IMR-90 (cell line): ENCODE results near the gene THADA. TPM values are rescaled to one million over a fixed set of nuclear protein-coding genes. Genes with fewer than 3 reads are reported as not detected.

Source experiments
- ATAC-seq: fragments of 200-7000 bp; cut with Tn5 transposase; 2 replicates; pipeline ENCODE4 v1.9.1; 2020; ENCODE audit warnings: low read depth, mild to moderate bottlenecking, moderate library complexity
- BruUV-seq: library from RNA; stranded (reverse); fragments of 400-500 nt; replicated peaks from 2 replicates; lab custom pipeline; 2021; lab: Mats Ljungman, UMichigan
- CTCF ChIA-PET: fragments of 300-600 bp; formaldehyde crosslinking; extraction: SDS; loops from one replicate; lab custom pipeline; 2021; ENCODE audit warnings: antibody characterized with exemption; lab: Yijun Ruan, JAX
- POLR2A ChIA-PET: fragments of 300-600 bp; sonication (Branson Sonifier 250); formaldehyde crosslinking; loops from one replicate; lab custom pipeline; 2022; ENCODE audit warnings: antibody characterized with exemption; ENCODE audit not compliant: unreplicated experiment; lab: Charles Lee
- DNase-seq: peaks from one replicate; pipeline ENCODE4 v3.0.0; 2013
- H2AFZ ChIP-seq: replicated peaks from 2 replicates; pipeline ENCODE3; 2013; ENCODE audit warnings: low read length, mild to moderate bottlenecking; ENCODE audit not compliant: poor library complexity
- H2AK5ac ChIP-seq: 2 replicates; pipeline ENCODE4 v1.6.1; 2013; ENCODE audit warnings: low read depth, low read length, inconsistent platforms
- H2AK9ac ChIP-seq: replicated peaks from 2 replicates; pipeline ENCODE3; 2013; ENCODE audit warnings: mild to moderate bottlenecking, low read depth, low read length, moderate library complexity; ENCODE audit not compliant: poor library complexity
- H2BK120ac ChIP-seq: 2 replicates; pipeline ENCODE4 v1.6.1; 2013; ENCODE audit warnings: low read depth, low read length, inconsistent platforms
- H2BK15ac ChIP-seq: 3 replicates; pipeline ENCODE4 v1.6.1; 2013; ENCODE audit warnings: low read depth, low read length, inconsistent platforms
- H2BK20ac ChIP-seq: 2 replicates; pipeline ENCODE4 v1.6.1; 2013; ENCODE audit warnings: low read depth, mild to moderate bottlenecking, inconsistent platforms, low read length, moderate library complexity
- H2BK5ac ChIP-seq: 2 replicates; pipeline ENCODE4 v1.6.1; 2013; ENCODE audit warnings: mild to moderate bottlenecking, low read depth, low read length, inconsistent platforms; ENCODE audit not compliant: poor library complexity, severe bottlenecking
- H3K14ac ChIP-seq: replicated peaks from 2 replicates; pipeline ENCODE4 v1.6.1; 2013; ENCODE audit warnings: low read depth, low read length, inconsistent platforms
- H3K18ac ChIP-seq: 2 replicates; pipeline ENCODE4 v1.6.1; 2013; ENCODE audit warnings: low read depth, low read length, control low read depth
- H3K23ac ChIP-seq: 2 replicates; pipeline ENCODE4 v1.6.1; 2013; ENCODE audit warnings: low read depth, low read length, inconsistent platforms
- H3K27ac ChIP-seq: 2 replicates; pipeline ENCODE4 v1.5.1; 2013; ENCODE audit warnings: mild to moderate bottlenecking, control low read depth, low read length; ENCODE audit not compliant: insufficient read depth
- H3K27me3 ChIP-seq: 2 replicates; pipeline ENCODE4 v1.6.1; 2013; ENCODE audit warnings: low read length; ENCODE audit not compliant: control insufficient read depth, insufficient read depth
- H3K36me3 ChIP-seq: 2 replicates; pipeline ENCODE4 v1.6.1; 2013; ENCODE audit warnings: low read length, mixed read lengths; ENCODE audit not compliant: control insufficient read depth, insufficient read depth
- H3K4ac ChIP-seq: 2 replicates; pipeline ENCODE4 v1.6.1; 2013; ENCODE audit warnings: low read depth, low read length, inconsistent platforms
- H3K4me1 ChIP-seq: 2 replicates; pipeline ENCODE4 v1.6.1; 2013; ENCODE audit warnings: low read length, mixed read lengths; ENCODE audit not compliant: control insufficient read depth, insufficient read depth
- H3K4me2 ChIP-seq: 2 replicates; pipeline ENCODE4 v1.6.1; 2013; ENCODE audit warnings: low read depth, mild to moderate bottlenecking, control low read depth, low read length, moderate library complexity
- H3K4me3 ChIP-seq: 2 replicates; pipeline ENCODE4 v1.5.1; 2013; ENCODE audit warnings: low read depth, mild to moderate bottlenecking, control low read depth, low read length, moderate library complexity; ENCODE audit not compliant: insufficient read depth
- H3K56ac ChIP-seq: 2 replicates; pipeline ENCODE4 v1.6.1; 2013; ENCODE audit warnings: low read length, inconsistent platforms; ENCODE audit not compliant: insufficient read depth; ENCODE audit errors: extremely low read depth
- H3K79me1 ChIP-seq, 2 experiments: 2 replicates each; pipeline ENCODE4 v1.6.1; 2013; ENCODE audit warnings: low read length in 2 of 2, inconsistent platforms in 1 of 2, low read depth in 1 of 2
- H3K9ac ChIP-seq: 2 replicates; pipeline ENCODE4 v1.6.1; 2013; ENCODE audit warnings: low read depth, low read length, control low read depth
- H3K9me1 ChIP-seq: 2 replicates; pipeline ENCODE4 v1.6.1; 2013; ENCODE audit warnings: low read length, inconsistent platforms; ENCODE audit not compliant: insufficient read depth
- H3K9me3 ChIP-seq: 2 replicates; pipeline ENCODE4 v1.6.1; 2013; ENCODE audit warnings: low read length; ENCODE audit not compliant: control insufficient read depth, insufficient read depth
- H4K20me1 ChIP-seq: 2 replicates; pipeline ENCODE4 v1.6.1; 2013; ENCODE audit warnings: low read length, inconsistent platforms; ENCODE audit not compliant: insufficient read depth
- H4K5ac ChIP-seq: 2 replicates; pipeline ENCODE4 v1.6.1; 2013; ENCODE audit warnings: mild to moderate bottlenecking, low read depth, low read length, control low read depth
- H4K8ac ChIP-seq, 2 experiments: 2 replicates each; pipeline ENCODE4 v1.6.1; 2013; ENCODE audit warnings: low read depth in 2 of 2, low read length in 2 of 2, control low read depth in 1 of 2, inconsistent platforms in 1 of 2
- H4K91ac ChIP-seq: 2 replicates; pipeline ENCODE4 v1.6.1; 2013; ENCODE audit warnings: low read depth, low read length, inconsistent platforms; ENCODE audit not compliant: insufficient read depth
- BHLHE40 ChIP-seq: fragments of 150-350 bp; IDR thresholded peaks from 2 replicates; pipeline ENCODE4 v1.6.1; 2016; ENCODE audit warnings: mild to moderate bottlenecking, low read depth, low read length
- CEBPB ChIP-seq: IDR thresholded peaks from 2 replicates; pipeline ENCODE4 v1.6.1; 2012; ENCODE audit warnings: low read depth, low read length, improper control_type of control experiment
- CHD1 ChIP-seq: IDR thresholded peaks from 2 replicates; pipeline ENCODE4 v1.6.1; 2012; ENCODE audit warnings: low read depth, low read length, improper control_type of control experiment
- FOS ChIP-seq: fragments of 150-350 bp; IDR thresholded peaks from 2 replicates; pipeline ENCODE4 v1.6.1; 2016; ENCODE audit warnings: low read depth, low read length
- MAFK ChIP-seq: IDR thresholded peaks from 2 replicates; pipeline ENCODE4 v1.6.1; 2012; ENCODE audit warnings: low read depth, low read length, improper control_type of control experiment
- MAZ ChIP-seq: IDR thresholded peaks from 2 replicates; pipeline ENCODE4 v1.6.1; 2012; ENCODE audit warnings: low read depth, mild to moderate bottlenecking, low read length, improper control_type of control experiment, moderate library complexity, borderline replicate concordance
- MXI1 ChIP-seq: IDR thresholded peaks from 2 replicates; pipeline ENCODE4 v1.6.1; 2012; ENCODE audit warnings: low read depth, mild to moderate bottlenecking, low read length, moderate library complexity, borderline replicate concordance
- NFE2L2 ChIP-seq: fragments of 150-350 bp; IDR thresholded peaks from 2 replicates; pipeline ENCODE4 v1.6.1; 2016; ENCODE audit warnings: low read depth, mild to moderate bottlenecking, low read length
- POLR2A ChIP-seq: IDR thresholded peaks from 2 replicates; pipeline ENCODE4 v1.6.1; 2012; ENCODE audit warnings: mild to moderate bottlenecking, low read depth, low read length
- RAD21 ChIP-seq: IDR thresholded peaks from 2 replicates; pipeline ENCODE4 v1.6.1; 2012; ENCODE audit warnings: low read length, improper control_type of control experiment
- RCOR1 ChIP-seq: IDR thresholded peaks from 2 replicates; pipeline ENCODE4 v1.6.1; 2012; ENCODE audit warnings: mild to moderate bottlenecking, low read length, improper control_type of control experiment; ENCODE audit not compliant: insufficient replicate concordance
- RFX5 ChIP-seq: IDR thresholded peaks from 2 replicates; pipeline ENCODE4 v1.8.0; 2012; ENCODE audit warnings: low read depth, mild to moderate bottlenecking, low read length, moderate library complexity
- SMC3 ChIP-seq: fragments of 150-350 bp; IDR thresholded peaks from 2 replicates; pipeline ENCODE4 v1.6.1; 2016; ENCODE audit warnings: low read depth, mild to moderate bottlenecking, antibody characterized with exemption, low read length, moderate library complexity
- WGBS, 2 experiments: methylation state at CpG; one replicate each; pipeline versions ENCODE4 v1.1.5 to v1.1.7; 2013; ENCODE audit warnings: missing lambda C conversion rate in 2 of 2; ENCODE audit not compliant: insufficient read length in 1 of 2; ENCODE audit errors: extremely low coverage in 2 of 2; 5-methylcytosine and 5-hydroxymethylcytosine counted together
- dilution Hi-C: fragments of 300-500 bp; cut with HindIII; formaldehyde crosslinking; loops from one replicate; pipeline ENCODE4 v1.14.3; 2018; ENCODE audit warnings: low sequenced_read_pairs; ENCODE audit not compliant: unreplicated experiment
- in situ Hi-C: fragments of 300-500 bp; cut with MboI; formaldehyde crosslinking; loops from 3 replicates; pipeline ENCODE4 v1.14.3; 2019; ENCODE audit warnings: low sequenced_read_pairs, inconsistent platforms, mixed read lengths
- intact Hi-C: fragments of 100-400 bp; cut with micrococcal nuclease; formaldehyde crosslinking; loops from 2 replicates; pipeline ENCODE4 v1.10.0; 2022
- polyA plus RNA-seq, 3 experiments: library from polyadenylated mRNA; depleted of rRNA; stranded (reverse); fragments of >200 nt; gene quantifications; 2 replicates each; pipeline ENCODE4 v1.2.3, GENCODE V29; 2012; ENCODE audit warnings: low replicate concordance in 1 of 3
- total RNA-seq: library from RNA; depleted of rRNA; stranded (reverse); fragments of >200 nt; gene quantifications from 2 replicates; pipeline ENCODE4 v1.2.3, GENCODE V29; 2012
- TF ChIP-seq, protein P1 (sequence below): fragments of 150-350 bp; IDR thresholded peaks from 2 replicates; pipeline ENCODE4 v1.6.1; 2017; ENCODE audit warnings: mild to moderate bottlenecking, antibody characterized with exemption, low read length, low read depth
- TF ChIP-seq, protein P2 (sequence below): conservative IDR thresholded peaks from 2 replicates; pipeline ENCODE4 v1.5.1; 2012; ENCODE audit warnings: mild to moderate bottlenecking, low read depth, low read length, improper control_type of control experiment
- TF ChIP-seq, protein P3 (sequence below): fragments of 150-350 bp; IDR thresholded peaks from 2 replicates; pipeline ENCODE4 v1.6.1; 2016; ENCODE audit warnings: low read depth, mild to moderate bottlenecking, low read length, moderate library complexity, borderline replicate concordance

Gene THADA
- total and polyA plus RNA-seq, 2 of the 4 experiments (the other 2 are of a cell fraction), result 10.5 to 21.3 TPM

DNA sequence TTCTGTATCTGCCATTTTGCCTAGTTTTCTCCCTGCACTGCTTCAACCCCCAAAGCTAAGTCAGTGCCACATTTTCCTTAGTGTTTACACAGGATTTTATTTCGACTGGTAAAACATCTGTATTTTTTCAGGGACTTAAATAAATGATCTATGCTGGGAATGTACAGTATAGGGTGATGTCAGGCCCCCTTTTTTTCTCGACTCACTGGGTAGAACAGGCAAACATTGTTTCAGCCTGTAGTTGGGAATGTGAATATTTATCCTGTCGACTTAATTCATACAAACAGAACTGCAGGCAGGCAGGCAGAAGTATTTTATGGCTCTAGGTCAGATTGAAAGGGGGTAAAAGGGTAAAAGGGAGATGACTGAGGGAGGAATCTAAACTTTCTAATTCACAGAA, 245.9 kb downstream of the THADA start:
- Histone ChIP-seq H2AK9ac (no peak overlapping the region), H4K20me1 (peaks cover 2% of the 10 kb centered on the region; the same call in 1 of the 2 replicates), H3K4me3 (no peak overlapping the region), H3K4ac (peak overlapping the region; percentile 88; the same call in 1 of the 2 replicates), H2AFZ (no peak overlapping the region), H3K9ac (no peak overlapping the region), H3K36me3 (no peaks in the 10 kb centered on the region), H2BK15ac (no peak overlapping the region), H2BK120ac (peak overlapping the region; percentile 92), H4K5ac (no peak overlapping the region; the same call in 1 of the 2 replicates), H3K18ac (peak overlapping the region; percentile 98; the same call in 1 of the 2 replicates), H3K4me2 (no peak overlapping the region; the same call in 1 of the 2 replicates), H4K8ac (no peak overlapping the region), H2BK5ac (peak overlapping the region; percentile 74), H2AK5ac (no peak overlapping the region), H3K23ac (no peak overlapping the region; the same call in 1 of the 2 replicates), H3K14ac (no peak overlapping the region), H3K9me1 (peaks cover 12% of the 10 kb centered on the region), H3K56ac (no peak overlapping the region), H3K27me3 (no peaks in the 10 kb centered on the region), H3K27ac (peak overlapping the region; percentile 98; the same call in 1 of the 2 replicates), H2BK20ac (peak overlapping the region; percentile 95; the same call in 1 of the 2 replicates), H3K9me3 (no peaks in the 10 kb centered on the region), H3K4me1 (peaks cover 26% of the 10 kb centered on the region), H3K79me1 (peaks cover 0 to 6% of the 10 kb centered on the region in 2 experiments; a peak in 2 of 4 replicates), H4K91ac (0 out of 2 replicates have a peak overlapping the region, but pooled peaks have one; percentile 81)
- TF ChIP-seq RCOR1 (no peak), MXI1 (no peak), FOS (no peak), MAFK (no peak), BHLHE40 (no peak), SMC3 (no peak), RAD21 (no peak), RFX5 (no peak), CHD1 (no peak), MAZ (no peak), CEBPB (no peak), NFE2L2 (no peak), POLR2A (no peak)
- TF ChIP-seq, protein P1, sequence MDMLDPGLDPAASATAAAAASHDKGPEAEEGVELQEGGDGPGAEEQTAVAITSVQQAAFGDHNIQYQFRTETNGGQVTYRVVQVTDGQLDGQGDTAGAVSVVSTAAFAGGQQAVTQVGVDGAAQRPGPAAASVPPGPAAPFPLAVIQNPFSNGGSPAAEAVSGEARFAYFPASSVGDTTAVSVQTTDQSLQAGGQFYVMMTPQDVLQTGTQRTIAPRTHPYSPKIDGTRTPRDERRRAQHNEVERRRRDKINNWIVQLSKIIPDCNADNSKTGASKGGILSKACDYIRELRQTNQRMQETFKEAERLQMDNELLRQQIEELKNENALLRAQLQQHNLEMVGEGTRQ, result no peak
- TF ChIP-seq, protein P2, sequence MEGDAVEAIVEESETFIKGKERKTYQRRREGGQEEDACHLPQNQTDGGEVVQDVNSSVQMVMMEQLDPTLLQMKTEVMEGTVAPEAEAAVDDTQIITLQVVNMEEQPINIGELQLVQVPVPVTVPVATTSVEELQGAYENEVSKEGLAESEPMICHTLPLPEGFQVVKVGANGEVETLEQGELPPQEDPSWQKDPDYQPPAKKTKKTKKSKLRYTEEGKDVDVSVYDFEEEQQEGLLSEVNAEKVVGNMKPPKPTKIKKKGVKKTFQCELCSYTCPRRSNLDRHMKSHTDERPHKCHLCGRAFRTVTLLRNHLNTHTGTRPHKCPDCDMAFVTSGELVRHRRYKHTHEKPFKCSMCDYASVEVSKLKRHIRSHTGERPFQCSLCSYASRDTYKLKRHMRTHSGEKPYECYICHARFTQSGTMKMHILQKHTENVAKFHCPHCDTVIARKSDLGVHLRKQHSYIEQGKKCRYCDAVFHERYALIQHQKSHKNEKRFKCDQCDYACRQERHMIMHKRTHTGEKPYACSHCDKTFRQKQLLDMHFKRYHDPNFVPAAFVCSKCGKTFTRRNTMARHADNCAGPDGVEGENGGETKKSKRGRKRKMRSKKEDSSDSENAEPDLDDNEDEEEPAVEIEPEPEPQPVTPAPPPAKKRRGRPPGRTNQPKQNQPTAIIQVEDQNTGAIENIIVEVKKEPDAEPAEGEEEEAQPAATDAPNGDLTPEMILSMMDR, result no peak
- TF ChIP-seq, protein P3, sequence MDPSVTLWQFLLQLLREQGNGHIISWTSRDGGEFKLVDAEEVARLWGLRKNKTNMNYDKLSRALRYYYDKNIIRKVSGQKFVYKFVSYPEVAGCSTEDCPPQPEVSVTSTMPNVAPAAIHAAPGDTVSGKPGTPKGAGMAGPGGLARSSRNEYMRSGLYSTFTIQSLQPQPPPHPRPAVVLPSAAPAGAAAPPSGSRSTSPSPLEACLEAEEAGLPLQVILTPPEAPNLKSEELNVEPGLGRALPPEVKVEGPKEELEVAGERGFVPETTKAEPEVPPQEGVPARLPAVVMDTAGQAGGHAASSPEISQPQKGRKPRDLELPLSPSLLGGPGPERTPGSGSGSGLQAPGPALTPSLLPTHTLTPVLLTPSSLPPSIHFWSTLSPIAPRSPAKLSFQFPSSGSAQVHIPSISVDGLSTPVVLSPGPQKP, result no peak
- in situ Hi-C loops, result no loop called here
- ATAC-seq (peak; percentile 92), DNase-seq (peak; percentile 87)
- WGBS, 2 experiments, result no CpG with 5 or more reads among the region's 3 CpGs
- intact Hi-C loops, result loop anchor here (5.0 kb wide), 1 partner anchor 127 kb away; no protein-coding TSS in a partner anchor
- CTCF ChIA-PET, result interaction anchor here (1.0 kb wide), 1 partner anchor 161 kb away, joined by 5 read pairs; no protein-coding TSS in a partner anchor
- POLR2A ChIA-PET, result no interaction called here
- BruUV-seq, result no TSS peak
- dilution Hi-C loops, result no loop called here
